GM19438 (cell line): ENCODE data around the gene TMEM163.

Source experiments
- ATAC-seq: cut with Tn5 transposase; IDR thresholded peaks from one replicate; pipeline ENCODE4 v1.9.1; 2021; ENCODE audit warnings: low read depth; ENCODE audit not compliant: unreplicated experiment

Gene TMEM163

DNA sequence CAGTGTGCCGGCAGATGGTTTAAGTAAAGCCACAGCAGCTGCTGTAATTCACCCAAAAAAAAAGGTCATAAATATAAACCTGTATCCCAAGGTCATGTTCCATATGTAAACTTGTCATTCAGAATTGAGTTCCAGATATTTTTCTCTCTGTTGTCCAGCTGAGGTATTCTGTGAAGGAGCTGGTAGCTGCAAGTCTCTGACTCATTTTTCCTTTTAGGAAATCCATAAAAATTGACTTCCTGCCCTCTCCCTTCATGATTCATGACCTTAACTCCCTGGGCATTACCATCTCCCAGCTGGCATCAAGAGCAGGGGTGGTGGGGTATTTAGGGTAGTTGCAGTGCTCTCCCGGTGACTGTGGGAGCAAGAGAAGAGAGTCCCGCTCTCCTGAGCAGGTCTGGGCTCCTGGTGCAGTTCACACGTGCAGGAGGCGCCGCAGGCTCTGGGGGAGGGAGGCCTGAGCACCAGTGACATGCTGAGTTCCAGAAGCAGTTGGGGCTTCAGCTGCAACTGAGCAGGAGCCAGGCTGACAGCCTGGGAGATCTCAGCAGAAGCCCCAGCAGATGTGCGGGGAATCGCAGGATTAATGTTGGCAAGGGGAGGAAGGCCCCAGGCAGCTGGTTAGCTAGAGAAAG lies 272.3 kb downstream of the TMEM163 start:
- ATAC-seq = no peak

DNA sequence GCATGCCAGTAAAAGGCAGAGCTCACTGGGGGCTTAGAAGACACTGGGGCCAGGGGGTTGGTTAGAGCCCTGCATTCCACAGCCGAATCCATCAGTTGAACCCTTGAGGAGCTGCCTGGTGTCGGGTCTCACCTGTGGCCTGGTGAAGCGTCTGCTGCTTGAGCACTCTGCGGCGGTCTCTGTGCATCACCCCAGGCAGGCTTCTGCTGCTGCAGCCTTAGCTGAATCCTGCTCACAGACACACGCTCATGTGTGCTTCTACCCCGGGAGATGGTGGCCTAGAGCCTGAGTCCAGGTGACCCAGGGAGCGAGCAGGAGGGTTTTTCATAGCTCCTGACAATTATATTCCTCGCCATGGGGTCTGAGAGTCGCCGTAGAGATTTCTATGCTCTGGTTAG lies 272.8 kb downstream of the TMEM163 start:
- ATAC-seq = no peak

DNA sequence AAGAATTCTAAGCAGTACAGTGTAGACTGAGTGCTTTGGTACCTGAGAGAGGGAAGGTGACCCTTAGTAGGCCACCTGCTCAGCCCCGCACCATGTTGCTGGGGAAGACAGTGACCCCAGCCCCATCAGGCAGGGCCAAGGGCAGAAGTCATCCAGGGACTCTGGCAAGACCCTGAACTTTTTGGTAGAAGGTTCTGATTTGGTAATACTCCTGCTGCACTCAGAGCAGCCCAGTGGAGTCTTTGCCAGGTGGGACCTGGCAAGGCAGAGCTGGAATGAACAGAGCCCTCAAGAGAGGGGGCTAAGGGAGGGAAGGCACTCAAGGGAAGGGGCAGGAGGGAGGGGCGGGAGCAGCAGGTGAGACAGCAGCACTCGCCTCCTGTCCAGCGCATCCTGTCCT lies 273.7 kb downstream of the TMEM163 start:
- ATAC-seq = no peak

DNA sequence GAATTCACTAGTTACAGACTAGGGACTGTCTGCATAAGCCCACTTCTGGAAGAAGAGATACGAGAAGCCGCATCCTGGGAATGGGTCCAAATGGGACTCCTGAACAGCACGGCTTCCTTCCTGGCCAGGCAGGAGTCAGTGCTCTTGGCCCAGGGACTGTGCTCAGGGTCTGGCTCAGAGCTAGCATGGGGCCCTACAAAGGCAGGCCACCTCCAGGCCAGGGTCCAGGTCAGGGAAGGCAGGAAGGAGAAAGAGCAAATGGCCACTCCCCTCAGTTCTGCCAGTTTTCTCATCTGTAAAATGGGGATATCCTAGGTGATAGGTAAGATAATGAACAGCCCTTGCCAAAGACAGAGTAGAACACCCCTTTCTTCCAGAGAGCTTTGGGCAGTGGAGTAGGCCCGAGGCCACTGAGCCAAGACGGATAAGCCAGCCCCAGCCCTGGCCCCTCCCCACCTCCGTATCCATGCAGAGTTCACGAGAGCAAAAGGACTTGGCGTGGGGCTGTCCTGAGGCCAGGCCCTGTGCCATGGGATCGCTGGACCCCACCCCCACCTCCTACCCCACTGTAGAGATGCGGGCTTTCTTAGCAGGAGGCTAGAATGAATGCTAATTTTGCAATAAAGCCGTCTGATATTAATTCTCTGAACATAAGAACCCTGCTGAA lies 274.9 kb downstream of the TMEM163 start:
- no peak for ATAC-seq

DNA sequence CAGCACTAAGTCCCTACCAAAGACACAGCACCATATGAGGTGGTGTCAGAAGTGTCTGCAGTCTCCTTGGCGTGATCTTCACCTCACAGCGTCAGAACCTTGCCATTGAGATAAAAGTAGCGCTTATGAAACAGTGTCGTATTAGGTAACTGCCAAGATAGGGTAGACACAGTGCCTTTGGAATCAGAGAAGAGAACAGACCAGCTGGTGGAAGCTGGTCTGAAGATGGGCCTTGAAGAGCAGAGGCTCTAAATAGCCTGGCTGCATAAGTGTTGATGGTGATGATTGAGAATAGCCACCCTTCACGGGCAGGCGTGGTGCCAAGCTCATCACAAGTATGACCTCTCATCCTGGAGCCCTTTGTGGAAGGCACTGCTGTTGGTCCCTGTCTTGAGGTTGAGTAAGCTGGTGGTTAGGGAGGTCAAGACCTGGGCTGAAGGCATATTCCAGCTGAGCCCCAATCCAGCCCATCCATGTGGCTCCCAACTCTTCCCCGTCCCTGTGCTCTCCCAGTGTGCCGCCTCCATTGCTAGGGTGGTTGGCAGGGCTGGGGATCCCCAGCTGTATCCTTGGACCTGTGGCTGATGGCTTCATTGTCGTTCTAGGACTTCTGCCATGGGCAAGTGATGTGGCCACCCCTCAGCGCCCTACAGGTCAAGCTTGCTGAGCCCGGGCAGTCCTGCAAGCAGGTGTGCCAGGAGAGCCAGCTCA lies 277.5 kb downstream of the TMEM163 start:
- ATAC-seq = no peak

DNA sequence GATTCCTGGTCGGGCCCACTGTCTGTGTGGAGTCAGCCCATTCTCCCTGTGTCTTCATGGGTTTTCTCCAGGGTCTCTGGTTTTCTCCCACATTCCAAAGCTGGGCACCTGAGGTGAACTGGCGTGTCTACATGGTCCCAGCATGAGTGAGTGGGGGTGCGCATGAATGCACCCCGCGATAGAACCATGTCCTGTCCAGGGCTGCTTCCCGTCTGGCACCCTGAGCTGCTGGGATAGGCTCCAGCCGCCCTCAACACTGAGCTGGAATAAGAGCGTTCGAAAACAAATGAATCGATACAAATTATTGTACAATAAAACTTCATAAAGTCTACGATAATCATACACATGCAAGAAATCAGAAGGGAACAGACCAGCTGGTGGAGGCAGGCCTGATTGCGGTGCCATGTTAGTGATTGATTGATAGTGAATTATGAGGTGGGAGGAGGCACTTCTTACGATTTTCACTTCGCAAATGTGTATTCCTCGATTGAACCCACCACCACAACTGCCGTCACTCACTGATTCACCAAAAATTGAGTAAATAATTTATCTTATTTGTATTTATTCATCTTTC lies 278.4 kb downstream of the TMEM163 start:
- ATAC-seq = no peak

DNA sequence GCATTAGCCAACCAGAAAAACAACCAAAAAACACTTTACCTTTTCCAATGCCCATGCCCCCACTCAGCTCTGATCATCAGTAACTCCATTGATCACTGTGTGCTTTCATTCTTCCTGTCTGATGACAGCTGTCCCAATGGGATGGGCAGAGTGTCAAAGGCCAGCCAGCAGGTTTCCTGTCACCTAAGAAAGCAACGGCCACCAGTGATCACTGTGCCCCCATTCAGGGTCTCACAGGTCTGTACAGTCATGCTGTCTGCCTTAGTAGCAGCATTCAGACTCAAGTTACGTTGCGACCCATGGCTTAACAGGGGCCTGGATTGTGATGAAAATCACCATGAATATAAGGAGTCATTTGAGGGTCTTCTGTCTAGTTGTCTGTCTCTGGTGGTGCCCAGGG lies 280.4 kb downstream of the TMEM163 start:
- ATAC-seq = no peak

DNA sequence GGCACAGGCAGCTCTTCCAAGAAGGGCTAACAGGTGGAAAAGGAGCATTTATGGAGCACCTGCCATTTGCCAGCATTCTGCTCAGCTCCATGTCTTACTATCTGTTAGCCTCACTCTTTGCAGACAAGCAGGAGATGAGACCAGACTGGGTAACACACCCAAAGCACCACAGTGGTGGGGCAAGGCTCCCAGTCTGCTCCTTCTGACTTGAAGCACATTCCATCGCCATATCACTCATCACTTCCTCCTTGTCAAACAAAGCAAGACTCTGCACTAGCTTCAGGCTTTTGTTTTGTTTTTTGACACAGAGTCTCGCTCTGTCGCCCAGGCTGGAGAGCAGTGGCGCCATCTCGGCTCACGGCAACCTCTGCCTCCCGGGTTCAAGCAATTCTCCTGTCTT lies 282.1 kb downstream of the TMEM163 start:
- ATAC-seq = no peak

DNA sequence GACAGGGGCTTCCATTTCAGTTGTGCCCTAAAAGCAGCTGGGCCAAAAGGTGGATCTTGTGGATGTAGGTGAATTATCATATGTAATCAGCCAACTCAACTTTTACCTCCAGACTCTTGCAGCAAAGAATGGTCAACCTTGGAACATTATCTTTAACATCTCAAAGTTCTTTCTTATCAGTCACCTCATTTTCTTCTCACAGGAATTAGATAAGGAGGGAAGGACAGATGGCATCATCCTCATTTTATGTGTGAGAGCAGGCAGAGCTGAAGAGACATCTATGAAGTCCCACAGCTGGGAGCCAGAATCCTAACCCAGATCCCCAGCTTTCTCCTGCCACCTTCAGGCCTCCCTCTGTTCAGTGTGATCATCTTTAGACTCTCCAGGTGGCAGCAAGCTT lies 282.9 kb downstream of the TMEM163 start:
- ATAC-seq = no peak

GRCh38 chr2:134435505-134435904 lies 283.3 kb downstream of the TMEM163 start:
- ATAC-seq = no peak

GRCh38 chr2:134433979-134434378 lies 284.8 kb downstream of the TMEM163 start:
- no peak for ATAC-seq

DNA sequence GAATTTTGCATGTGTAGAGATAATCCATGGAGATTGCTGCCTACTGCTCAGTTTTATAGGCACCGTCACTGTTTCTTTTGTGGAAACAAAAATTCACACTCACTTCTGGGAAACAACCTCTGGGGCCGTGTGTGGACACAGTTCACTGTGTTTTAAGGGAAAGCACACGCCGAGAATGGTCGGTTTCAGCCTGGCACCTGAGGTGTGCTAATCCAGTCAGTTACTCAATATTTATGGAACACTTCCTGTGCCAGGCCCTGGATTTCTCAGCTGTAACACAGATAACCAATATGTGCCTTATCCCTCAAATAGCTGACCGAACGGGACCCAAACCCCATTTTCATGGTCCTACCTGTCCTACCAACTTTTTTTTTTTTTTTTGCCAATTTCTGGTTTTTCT lies 285.3 kb downstream of the TMEM163 start:
- no peak for ATAC-seq

GRCh38 chr2:134432435-134432883 lies 286.3 kb downstream of the TMEM163 start:
- ATAC-seq = no peak

DNA sequence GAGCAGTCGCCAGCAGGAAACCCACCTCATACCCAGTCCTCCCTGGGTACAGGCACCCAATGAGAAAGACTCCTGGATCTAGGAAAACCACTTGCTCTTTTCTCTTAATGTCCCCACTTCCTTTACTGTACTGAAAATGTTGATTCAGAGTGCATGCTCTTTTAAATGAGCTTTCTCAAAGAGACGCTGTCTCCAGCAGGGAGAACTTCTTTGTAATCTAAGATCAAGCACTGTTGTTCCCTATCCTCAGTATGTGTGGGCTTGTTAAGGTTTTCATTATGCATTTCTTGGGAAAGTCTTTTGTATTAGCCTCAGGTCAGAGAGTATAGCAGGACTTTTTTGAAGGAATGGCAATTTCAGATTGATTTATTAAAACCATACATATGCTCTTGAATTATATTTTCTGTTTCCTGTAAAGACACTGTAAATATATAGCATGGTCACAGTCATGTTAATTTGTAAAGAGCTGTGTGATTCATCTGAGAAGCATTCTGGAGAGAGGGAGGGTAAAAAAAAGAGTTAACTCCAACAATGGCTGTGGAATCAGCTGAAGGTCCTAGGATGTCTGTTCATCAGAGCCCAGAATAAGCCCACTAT lies 286.9 kb downstream of the TMEM163 start:
- no peak for ATAC-seq

- ATAC-seq = no peak
Observed at GRCh38 chr2:134429886-134430285, 288.9 kb downstream of the TMEM163 start.

DNA sequence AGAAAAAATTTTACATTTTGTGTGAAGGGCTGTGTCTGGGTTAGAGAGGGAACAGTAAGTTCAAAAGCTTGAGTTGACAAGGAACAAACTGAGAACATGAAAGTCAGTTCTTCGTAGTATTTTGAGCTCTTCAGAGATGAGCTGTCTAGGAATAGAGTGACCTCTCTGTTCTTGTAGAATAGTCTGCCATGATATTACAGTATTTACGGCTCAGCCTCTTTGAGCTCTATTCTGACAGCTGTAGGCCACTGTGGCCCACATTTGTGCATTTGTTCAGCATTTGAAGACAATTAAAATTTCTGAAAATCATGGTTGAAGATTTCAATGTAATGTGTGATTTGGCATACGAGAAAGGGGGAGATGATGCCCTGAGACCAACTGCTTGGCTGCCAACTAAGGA lies 292.1 kb downstream of the TMEM163 start:
- ATAC-seq = no peak

DNA sequence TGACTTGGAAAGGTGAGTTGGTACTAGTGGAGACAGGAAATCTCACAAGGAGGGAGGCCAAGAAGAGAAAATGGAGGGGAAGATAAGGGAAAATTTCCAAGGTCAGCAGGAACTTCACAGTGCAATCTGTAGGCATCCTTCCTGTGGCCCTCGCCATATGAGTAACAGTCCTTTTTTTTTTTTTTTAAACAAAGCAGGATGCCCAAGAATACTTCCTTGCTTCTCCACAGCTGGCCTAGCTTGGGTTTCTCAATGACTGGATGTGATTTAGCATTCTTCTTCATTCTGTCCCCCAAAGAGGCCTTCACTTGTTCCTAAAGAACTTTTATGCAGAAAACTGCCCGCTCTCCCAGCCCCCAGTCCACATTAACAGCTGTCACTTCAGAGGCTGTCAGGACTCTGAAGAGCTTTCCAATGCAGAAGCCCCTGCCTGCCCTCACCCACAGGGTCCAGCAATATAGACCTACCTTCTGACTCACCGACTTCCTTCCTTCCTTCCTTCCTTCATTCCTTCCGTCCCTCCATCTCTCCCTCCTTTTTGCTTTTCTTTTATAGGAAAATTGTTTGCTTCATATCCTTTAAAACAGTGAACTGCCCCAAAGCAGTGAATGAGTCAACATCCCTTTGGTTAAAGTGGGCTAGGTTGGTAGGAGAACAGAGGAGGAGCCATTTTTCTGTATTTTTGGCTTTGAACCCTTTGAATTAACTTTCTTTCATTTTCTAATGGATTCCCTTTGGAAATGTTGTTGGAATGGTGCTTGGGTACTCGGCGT lies 292.9 kb downstream of the TMEM163 start:
- ATAC-seq = no peak

DNA sequence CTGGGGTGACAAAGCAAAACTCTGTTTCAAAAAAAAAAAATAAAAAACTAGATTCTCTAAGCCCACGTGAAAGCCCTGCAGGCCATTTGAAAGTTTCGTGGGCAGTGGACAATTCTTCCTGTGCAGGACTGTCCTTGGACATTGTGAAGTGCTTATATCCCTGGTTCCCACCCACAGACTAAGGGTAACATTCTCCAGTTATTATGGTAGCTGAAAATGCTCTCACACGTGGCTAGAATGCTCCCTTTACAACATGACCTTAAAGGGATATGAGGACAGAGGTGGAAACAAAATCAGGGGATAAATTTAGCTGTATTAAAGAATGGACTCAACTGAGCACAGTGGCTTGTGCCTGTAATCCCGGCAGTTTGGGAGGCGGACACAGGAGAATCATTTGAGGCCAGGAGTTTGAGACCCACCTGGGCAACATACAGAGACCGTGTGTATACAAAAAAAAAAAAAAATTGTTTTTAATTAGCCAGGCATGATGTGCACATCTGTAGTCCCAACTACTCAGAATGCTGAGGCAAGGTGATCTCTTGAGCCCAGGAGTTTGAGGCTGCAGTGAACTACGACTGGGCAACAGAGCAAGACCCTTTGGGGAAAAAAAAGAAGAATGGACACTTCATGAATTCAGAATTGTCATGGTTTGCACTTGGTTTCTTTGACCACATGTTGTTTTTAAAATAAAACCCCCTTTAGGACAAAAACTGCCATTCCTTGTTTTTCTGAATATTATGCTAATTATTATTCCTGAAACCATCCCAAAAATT lies 297.1 kb downstream of the TMEM163 start:
- ATAC-seq = no peak

DNA sequence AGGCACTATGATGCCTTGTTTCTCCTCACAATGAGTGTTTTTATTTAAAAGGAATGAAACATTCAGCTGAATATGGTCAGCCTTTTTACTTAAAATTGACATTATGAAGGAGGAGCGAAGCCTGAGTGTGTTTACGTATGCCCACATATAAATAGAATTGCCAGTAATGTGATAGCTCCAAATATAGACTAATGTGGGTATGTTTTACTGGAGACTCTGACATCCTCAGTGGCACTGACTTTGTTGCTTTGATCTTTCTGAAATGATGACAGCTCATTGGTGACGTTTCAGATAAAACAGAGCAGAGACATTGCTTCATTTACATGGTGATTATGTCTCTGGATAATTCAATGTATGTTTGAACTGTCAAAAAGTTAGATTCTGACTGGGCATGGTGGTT lies 297.9 kb downstream of the TMEM163 start:
- no peak for ATAC-seq

- ATAC-seq = no peak
Observed at GRCh38 chr2:134420259-134420658, 298.5 kb downstream of the TMEM163 start.
